Measurements from ENCODE around the gene KIAA0825. TPM values are rescaled to one million over a fixed set of nuclear protein-coding genes. Genes with fewer than 3 reads are reported as not detected.

KIAA0825 gene, protein sequence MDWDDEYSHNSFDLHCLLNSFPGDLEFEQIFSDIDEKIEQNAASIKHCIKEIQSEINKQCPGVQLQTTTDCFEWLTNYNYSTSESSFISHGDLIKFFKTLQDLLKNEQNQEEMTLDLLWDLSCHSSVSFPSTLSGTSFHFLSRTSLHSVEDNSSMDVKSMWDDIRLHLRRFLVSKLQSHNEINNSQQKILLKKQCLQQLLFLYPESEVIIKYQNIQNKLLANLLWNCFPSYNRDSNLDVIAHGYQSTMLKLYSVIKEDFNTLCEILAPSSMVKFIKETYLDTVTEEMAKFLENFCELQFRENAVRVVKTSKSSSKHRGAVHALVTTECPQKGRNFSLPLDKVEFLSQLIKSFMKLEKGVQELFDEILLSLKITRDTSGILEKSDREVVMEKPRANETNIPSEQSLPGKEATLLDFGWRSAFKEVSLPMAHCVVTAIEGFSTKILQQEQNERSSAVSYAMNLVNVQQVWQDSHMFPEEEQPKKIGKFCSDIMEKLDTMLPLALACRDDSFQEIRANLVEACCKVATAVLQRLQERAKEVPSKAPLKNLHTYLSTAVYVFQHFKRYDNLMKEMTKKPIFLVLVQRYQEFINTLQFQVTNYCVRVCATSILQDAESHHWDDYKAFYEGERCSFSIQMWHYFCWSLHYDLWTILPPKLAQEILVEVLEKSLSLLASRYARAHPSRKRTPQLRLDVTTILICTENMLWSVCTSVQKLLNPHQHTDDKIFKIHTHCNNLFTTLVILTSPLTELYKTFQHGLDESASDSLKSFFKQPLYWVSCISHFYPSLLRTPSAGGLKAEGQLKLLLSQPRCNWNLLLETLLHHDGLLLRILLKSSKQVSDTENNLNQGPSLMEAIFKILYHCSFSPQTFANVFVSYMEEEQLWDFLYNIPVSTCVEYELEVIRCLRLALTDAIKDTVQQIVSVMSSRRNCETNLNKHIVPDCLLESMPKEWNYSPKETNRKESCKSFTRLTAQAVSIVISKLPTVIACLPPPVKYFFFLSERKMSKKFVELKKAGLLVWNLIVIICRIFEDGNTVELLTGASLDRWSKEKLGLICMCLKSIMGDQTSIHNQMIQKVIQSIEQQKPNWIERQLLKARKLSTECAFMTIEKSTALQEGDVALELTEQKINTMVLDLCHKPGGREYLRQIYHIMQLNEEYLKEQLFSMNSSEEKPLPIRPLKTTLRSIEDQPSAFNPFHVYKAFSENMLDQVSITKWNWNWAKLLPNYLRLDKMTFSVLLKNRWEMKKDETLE (N-terminal part only)
- total RNA-seq: 5.8 and 6.3 TPM in 2 replicates
- long read RNA-seq, transcript KIAA0825-201 (5 exons, 2,262 nt): major isoform, 17 of 26 reads
- long read RNA-seq, partial matches to known transcripts: 1 of 26 reads
- long read RNA-seq, other reads (novel, unspliced or antisense): 8 of 26 reads

DNA sequence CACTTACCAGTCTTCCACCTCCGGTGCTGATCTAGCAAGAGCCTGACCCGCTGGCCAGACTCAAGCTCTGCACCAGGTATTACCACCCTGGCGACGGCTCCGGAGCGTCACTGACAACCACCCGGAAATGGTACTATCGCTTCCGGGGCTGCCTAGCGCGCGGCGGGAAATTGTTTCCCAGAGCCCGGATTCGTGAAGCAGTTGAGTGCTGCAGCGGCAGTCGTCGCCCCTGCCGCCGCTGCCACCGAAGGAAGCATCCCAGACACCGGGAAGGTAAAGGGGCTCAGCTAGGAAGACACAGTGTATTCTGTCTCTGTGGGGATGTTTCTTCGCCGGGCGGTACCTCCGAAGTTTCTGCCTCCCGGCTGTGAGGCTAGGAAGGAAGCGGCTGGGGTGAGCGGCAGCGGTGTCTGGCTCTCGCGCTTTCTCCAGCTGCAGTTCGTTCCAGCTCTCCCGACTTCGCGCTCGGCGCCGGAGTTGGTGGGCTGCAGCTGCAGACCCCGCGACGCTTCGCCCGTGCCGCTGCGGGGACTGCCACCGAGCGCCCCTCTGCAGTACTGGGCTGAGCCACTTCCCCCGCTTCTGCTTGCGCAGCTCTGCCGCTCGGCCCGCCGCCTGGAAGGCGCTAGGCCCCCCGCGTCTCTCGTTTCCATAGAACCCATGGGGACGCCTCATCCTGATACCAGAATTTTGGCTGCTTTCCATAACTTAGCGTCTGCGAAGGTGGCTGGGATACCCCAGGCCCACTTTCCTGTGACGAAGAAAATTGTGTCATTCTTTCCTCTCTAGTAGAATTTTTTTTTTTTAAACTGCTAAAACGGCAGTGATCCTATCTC, at the start of gene KIAA0825, which contains the start of gene SLF1:
Gene KIAA0825 (minus strand): TSS at position 112 of the 836 bp plus-strand sequence. CDS start 81,478 bp downstream, outside the sequence.
Gene SLF1 (plus strand): TSS at position 177 of the 836 bp plus-strand sequence. CDS start 10,142 bp downstream, outside the sequence.
- Mint-ChIP-seq H3K4me3 (ENCODE audit: low read depth) (peak within 1 kb of the TSS; percentile 84), H3K4me1 (ENCODE audit: low read depth) (peaks cover 18% of the 10 kb centered on the region), H3K9me3 (ENCODE audit: low read depth) (no peaks in the 10 kb centered on the region), H3K27me3 (no peaks in the 10 kb centered on the region), H3K36me3 (ENCODE audit: insufficient read depth) (no peaks in the 10 kb centered on the region), H3K27ac (peak within 1 kb of the TSS; percentile 93)
- peak; percentile 66 for DNase-seq (ENCODE audit: low spot score, unreplicated experiment)
- no peak for TF ChIP-seq CTCF (IDR thresholded peaks at IDR 0.05; ENCODE audit: unreplicated experiment)

DNA sequence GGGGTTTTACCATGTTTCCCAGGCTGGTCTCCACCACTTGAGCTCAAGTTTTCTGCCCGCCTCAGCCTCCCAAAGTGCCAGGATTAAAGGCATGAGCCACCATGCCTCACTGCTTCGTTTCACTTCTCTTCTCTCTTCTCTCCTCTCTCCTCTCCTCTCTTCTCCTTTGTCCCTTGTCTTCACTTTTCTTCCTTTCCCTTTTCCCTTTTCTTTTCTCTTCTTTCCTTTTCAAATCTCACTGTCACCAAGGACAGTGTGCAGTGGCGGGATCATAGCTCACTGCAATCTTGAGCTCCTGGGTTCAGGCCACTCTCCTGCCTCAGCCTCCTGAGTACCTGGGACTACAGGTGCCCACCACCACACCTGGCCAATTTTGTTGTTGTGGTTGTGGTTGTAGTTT, 49.5 kb upstream of the KIAA0825 start:
- TF ChIP-seq CTCF (IDR thresholded peaks at IDR 0.05; ENCODE audit: unreplicated experiment): no peak
- DNase-seq (ENCODE audit: low spot score, unreplicated experiment): no peak
- Mint-ChIP-seq H3K36me3 (ENCODE audit: insufficient read depth) (peaks cover 1% of the 10 kb centered on the region), H3K9me3 (ENCODE audit: low read depth) (no peaks in the 10 kb centered on the region), H3K27me3 (no peaks in the 10 kb centered on the region), H3K4me3 (ENCODE audit: low read depth) (no peak overlapping the region), H3K4me1 (ENCODE audit: low read depth) (no peaks in the 10 kb centered on the region), H3K27ac (no peak overlapping the region)

- H3K36me3 Mint-ChIP-seq (ENCODE audit: insufficient read depth): peaks cover 32% of the 10 kb centered on the region
- H3K4me3 Mint-ChIP-seq (ENCODE audit: low read depth): no peak overlapping the region
- H3K27me3 Mint-ChIP-seq: no peaks in the 10 kb centered on the region
- no peak for DNase-seq (ENCODE audit: low spot score, unreplicated experiment)
- TF ChIP-seq CTCF (IDR thresholded peaks at IDR 0.05; ENCODE audit: unreplicated experiment): no peak
- peaks cover 28% of the 10 kb centered on the region for H3K9me3 Mint-ChIP-seq (ENCODE audit: low read depth)
- no peak overlapping the region for H3K27ac Mint-ChIP-seq
- no peaks in the 10 kb centered on the region for H3K4me1 Mint-ChIP-seq (ENCODE audit: low read depth)
These were observed 42.7 kb upstream of the KIAA0825 start for GRCh38 chr5:94661086-94661485.

GRCh38 chr5:94660506-94660905, 42.1 kb upstream of the KIAA0825 start:
- Mint-ChIP-seq H3K27ac (no peak overlapping the region), H3K27me3 (no peaks in the 10 kb centered on the region), H3K36me3 (ENCODE audit: insufficient read depth) (peaks cover 38% of the 10 kb centered on the region), H3K9me3 (ENCODE audit: low read depth) (peaks cover 34% of the 10 kb centered on the region), H3K4me3 (ENCODE audit: low read depth) (no peak overlapping the region), H3K4me1 (ENCODE audit: low read depth) (no peaks in the 10 kb centered on the region)
- no peak for DNase-seq (ENCODE audit: low spot score, unreplicated experiment)
- no peak for TF ChIP-seq CTCF (IDR thresholded peaks at IDR 0.05; ENCODE audit: unreplicated experiment)

Measured in progenitor cell of endocrine pancreas (in vitro differentiated cells).